D341Med (cell line): ENCODE measurements around the gene OPRL1.

ENCODE experiments used
- DNase-seq: peaks from one replicate; pipeline ENCODE4 v3.0.0; 2012; ENCODE audit warnings: low spot score

The OPRL1 gene

GRCh38 chr20:64072498-64073063 is 7.3 kb upstream of the OPRL1 start:
- DNase-seq, result no peak

GRCh38 chr20:64073476-64074183 is 6.3 kb upstream of the OPRL1 start:
- DNase-seq, result no peak

- DNase-seq, result no peak
These were observed 5.6 kb upstream of the OPRL1 start for GRCh38 chr20:64074184-64074789.

- no peak for DNase-seq
These were observed 4.9 kb upstream of the OPRL1 start for GRCh38 chr20:64074963-64075362.

GRCh38 chr20:64075556-64075955 is 4.3 kb upstream of the OPRL1 start:
- no peak for DNase-seq

- DNase-seq, result no peak
These were observed 3.6 kb upstream of the OPRL1 start for GRCh38 chr20:64076061-64076997.

GRCh38 chr20:64077094-64077493 is 2.8 kb upstream of the OPRL1 start:
- no peak for DNase-seq

GRCh38 chr20:64077541-64077875 is 2.4 kb upstream of the OPRL1 start:
- DNase-seq, result no peak

GRCh38 chr20:64077876-64078551 is 1.9 kb upstream of the OPRL1 start:
- no peak for DNase-seq

GRCh38 chr20:64078934-64079272 is 979 bp upstream of the OPRL1 start:
- no peak for DNase-seq

GRCh38 chr20:64079273-64080012 is 439 bp upstream of the OPRL1 start, which contains the start of gene RGS19:
Gene RGS19 (minus strand): TSS chr20:64079518. CDS start chr20:64076886, 2,632 bp downstream.
- peak; percentile 91 for DNase-seq

- no peak for DNase-seq
These were observed 1.1 kb downstream of the OPRL1 start for GRCh38 chr20:64080813-64081623.

- no peak for DNase-seq
These were observed 1.7 kb downstream of the OPRL1 start for GRCh38 chr20:64081624-64081964.

GRCh38 chr20:64082126-64082731 is 2.3 kb downstream of the OPRL1 start:
- DNase-seq, result no peak

- no peak for DNase-seq
These were observed 3.0 kb downstream of the OPRL1 start for GRCh38 chr20:64082820-64083377.

GRCh38 chr20:64083378-64083803 is 3.5 kb downstream of the OPRL1 start:
- DNase-seq, result peak; percentile 95

GRCh38 chr20:64083804-64084684 is 4.2 kb downstream of the OPRL1 start, which contains the start of gene LKAAEAR1:
Gene LKAAEAR1 (minus strand): TSS chr20:64084398. CDS start chr20:64084219, 179 bp downstream.
- peak; percentile 76 for DNase-seq

GRCh38 chr20:64084685-64085152 is 4.8 kb downstream of the OPRL1 start:
- no peak for DNase-seq
